Activated CD4-positive, alpha-beta T cell treated with anti-CD3 and anti-CD28 coated beads for 1 hour (primary cell): ENCODE data around the gene THAP7.
"Not testable (repeated sequence)": the region's sequence is repeated elsewhere in the genome, so short reads cannot be mapped to it uniquely, and the experiment has no call there.

Source experiments
- DNase-seq: peaks from one replicate; pipeline ENCODE4 v3.0.0-alpha.2; 2020

Gene THAP7

DNA sequence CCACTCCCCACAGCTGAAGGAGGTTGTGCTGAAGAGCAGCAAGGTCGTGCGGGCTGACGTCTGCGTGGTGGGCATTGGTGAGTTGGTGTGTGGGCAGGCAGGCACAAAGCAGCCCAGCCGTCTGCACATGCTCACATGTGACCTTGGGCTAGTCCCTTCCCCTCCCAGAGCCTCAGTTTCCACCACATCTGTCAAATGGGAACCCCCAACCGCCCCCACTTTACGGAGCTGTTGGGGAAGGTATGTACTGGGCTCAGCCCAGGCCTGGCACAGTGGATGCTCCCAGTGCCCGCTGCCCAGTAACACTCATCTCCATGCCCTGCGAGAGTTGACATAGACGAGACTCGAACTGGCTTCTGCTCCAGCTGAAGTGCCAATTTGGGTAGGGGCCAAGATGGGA, 24.9 kb downstream of the THAP7 start:
- no peak for DNase-seq

DNA sequence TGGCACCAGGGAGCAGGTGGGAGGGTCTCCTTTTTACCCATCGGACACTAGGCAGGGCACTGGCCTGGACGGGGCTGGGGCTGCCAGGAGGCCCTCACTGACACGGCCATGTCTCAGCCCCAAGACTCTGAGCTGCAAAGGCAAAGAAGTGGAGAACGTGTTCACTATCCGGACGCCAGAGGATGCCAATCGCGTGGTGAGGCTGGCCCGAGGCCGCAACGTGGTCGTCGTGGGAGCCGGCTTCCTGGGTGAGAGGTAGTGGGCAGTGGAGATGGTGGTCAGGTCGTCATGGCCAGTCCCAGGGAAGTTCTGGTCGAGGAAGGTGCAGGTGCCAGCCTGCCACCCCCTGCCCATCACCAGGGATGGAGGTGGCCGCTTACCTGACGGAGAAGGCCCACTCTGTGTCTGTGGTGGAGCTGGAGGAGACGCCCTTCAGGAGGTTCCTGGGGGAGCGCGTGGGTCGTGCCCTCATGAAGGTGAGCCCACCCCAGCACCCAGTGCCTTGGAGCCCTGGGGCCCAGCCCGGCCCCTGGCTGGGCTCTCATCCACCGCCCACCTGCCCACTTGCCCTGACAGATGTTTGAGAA, 25.5 kb downstream of the THAP7 start:
- DNase-seq: no peak

DNA sequence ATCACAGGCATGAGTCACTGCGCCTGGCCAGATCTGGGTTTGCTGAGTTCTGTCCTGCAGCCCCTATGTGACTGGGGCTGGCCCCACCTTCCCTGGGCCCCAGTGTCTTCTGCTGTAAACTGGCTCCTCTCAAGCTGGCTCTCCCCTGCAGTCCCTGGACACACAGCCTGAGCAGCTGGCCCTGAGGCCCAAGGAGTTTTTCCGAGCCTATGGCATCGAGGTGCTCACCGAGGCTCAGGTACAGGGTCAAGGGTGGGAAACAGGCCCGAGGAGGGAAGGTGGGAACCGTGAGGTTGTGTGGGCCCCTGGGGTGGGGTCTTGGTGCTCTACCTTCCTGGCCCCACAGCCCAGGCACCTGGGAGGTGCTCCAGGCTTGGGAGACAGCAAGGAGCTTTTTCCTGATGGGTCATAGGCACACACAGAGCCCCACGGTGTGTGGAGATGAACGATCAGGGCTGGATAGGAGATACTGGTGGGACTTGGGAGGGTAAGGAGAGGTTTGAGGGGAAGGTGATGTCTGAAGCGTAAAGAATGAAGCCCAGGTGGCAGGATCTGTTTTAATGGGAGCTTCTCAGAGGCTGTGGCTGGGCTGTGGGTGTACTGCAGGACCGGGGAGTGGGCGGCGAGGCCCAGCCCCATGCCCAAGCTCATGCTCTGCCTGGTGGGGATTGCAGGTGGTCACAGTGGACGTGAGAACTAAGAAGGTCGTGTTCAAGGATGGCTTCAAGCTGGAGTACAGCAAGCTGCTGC, 26.2 kb downstream of the THAP7 start:
- DNase-seq: no peak

DNA sequence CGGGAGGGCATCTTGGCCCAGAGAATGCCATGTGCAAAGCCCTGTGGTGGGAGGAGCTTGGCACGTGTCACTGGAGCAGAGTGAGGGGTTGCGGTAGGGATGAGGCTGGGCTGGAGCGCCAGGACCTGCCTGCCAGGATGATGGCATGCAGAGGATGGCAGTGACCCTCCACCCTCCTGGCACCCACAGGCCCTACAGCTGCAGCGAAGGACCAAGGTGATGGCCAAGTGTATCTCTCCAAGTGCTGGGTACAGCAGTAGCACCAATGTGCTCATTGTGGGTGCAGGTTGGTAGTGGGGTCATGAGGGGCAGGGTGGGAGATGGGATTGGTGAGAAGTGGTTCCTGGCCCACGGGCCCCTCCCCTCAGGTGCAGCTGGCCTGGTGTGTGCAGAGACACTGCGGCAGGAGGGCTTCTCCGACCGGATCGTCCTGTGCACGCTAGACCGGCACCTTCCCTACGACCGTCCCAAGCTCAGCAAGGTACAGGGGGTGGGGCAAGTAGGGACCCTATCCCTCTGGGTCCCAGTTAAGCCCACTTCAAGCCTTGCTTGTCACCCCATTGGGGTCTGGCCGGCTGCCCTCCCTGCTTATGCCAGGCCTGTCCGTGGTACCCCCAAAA, 27.5 kb downstream of the THAP7 start:
- DNase-seq: no peak

DNA sequence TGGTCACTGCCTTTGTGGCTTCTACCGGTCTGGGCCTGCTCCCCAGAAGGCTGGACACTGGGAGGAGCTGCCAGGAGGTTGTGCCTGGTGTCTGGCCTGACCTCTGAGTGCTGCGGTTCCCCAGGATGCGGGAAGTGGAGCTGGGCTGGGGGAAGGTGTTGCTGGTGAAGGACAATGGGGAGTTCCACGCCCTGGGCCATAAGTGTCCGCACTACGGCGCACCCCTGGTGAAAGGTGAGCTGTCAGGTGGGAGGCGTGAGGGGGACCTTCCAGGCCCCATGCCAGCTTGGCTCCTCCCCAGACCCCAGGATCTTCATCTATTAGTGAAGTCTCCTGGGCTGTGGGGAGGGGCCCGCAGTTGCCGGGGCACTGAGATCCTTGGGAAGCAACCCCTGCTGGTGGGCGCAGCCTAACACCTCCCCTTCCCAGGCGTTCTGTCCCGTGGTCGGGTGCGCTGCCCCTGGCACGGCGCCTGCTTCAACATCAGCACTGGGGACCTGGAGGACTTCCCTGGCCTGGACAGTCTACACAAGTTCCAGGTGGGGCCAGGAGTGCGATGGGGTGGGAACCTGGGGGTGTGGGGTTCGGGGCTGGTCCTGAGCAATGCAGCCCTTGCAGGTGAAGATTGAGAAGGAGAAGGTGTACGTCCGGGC, 28.2 kb downstream of the THAP7 start:
- no peak for DNase-seq

DNA sequence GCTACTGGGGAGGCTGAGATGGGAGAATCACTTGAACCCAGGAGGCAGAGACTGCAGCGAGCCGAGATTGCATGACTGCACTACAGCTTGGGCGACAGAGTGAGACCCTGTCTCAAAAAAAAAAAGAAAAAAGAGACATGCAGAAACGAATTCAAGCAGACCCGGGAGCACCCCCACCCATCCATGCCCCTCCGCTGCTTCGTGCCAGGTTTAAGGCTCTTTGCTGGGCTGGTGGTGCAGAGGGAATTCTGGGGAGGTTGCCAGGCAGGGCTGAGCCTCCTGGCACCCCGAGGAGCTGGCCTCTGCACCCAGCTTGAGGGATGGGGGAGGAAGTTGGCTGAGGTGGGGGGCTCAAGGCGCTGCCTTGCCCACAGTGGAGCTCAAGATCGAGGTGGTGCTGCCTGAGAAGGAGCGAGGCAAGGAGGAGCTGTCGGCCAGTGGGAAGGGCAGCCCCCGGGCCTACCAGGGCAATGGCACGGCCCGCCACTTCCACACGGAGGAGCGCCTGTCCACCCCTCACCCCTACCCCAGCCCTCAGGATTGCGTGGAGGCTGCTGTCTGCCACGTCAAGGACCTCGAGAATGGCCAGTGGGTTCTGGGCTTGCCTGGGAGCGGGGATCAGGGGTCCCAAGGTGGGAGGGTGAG, 28.9 kb downstream of the THAP7 start:
- DNase-seq: no peak

DNA sequence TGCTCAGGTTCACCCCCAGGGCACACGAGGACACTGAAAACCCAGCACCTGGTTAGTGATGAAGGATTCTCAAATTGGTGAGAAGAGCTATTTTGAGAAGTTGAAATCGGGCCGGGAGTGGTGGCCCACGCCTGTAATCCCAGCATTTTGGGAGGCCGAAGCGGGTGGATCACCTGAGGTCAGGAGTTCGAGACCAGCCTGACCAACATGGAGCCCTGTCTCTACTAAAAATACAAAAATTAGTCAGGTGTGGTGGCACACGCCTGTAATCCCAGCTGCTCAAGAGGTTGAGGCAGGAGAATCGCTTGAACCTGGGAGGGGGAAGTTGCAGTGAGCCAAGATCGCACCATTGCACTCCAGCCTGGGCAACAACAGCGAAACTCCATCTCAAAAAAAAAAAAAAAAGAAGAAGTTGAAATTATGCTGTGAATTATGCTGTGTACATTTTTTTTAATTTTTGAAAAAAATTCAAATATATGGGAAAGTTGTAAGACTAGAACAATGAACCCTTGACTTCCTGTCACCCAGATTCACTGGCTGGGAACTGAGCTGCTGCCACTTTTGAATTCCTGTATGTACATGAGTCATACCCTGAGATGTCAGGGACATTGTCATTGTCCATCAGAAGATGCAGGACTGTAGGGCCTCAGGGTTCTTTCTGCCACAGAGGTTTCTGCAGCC, 29.8 kb downstream of the THAP7 start:
- not testable (repeated sequence) for DNase-seq

DNA sequence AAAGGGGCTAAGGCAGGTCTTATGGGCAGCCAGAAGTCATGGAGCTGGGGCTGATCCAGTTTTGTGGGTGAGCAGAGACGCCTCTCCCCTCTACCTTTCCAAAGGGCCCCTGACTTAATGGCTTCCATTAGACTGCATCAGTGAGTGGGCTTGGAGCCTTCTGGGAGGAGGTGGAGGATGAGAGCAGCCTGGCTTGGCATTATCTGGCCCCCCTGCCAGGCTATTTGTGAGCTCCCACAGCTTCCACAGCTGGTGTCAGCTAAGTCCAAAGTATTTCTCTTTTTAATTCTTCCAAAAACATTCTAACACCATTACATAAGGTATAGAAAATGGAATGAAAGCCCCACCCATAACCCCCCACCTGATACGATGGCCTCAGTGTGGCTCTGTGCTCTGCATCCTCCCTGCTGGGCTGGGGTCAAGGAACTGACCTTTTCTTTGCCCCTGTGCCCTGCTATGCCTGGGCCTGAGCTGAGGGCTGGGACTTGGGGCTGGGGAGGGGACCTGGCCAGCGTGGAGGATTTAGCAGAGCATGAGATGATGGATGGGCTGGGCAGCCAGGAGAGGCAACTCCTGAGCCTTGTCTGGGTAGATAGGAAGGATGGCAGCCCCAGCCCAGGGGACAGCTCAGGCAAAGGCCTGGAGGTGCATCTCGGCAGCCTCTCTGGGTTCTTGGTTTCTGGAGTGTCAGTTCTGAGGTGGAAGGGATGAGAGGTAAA, 30.8 kb downstream of the THAP7 start:
- DNase-seq: no peak

DNA sequence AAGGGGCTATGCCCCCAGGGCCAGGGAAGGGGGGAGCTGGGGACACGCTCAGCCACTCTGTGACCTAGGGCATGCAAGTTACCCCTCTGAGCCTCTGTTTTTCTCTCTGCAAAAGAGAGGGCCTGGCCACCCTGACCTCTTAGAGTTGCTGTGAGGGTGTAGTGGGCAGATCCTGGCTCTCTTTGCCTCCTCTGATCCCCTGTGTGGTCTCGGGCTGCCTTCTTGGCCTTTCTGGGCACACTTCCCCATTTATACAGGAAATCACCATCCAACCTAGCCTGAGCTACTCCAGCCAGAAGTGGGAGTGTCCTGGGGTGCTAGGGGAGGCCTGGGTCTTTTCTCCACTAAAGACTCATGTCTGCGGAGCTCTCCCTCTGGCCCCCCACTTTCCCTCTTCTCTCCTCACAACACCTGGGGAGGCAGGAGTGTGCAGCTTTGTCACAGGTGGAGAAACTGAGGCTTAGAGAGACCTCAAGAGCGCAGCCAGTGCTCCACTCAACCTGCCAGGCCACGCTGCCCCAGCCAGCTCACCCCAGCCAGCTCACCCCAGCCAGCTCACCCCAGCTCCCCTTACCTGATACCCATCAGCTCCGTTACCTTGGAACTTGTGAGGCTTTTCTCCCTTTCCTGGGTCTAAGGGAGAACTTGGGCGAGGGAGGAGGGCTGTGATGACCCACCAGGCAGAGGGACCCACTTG, 33.5 kb downstream of the THAP7 start:
- no peak for DNase-seq

DNA sequence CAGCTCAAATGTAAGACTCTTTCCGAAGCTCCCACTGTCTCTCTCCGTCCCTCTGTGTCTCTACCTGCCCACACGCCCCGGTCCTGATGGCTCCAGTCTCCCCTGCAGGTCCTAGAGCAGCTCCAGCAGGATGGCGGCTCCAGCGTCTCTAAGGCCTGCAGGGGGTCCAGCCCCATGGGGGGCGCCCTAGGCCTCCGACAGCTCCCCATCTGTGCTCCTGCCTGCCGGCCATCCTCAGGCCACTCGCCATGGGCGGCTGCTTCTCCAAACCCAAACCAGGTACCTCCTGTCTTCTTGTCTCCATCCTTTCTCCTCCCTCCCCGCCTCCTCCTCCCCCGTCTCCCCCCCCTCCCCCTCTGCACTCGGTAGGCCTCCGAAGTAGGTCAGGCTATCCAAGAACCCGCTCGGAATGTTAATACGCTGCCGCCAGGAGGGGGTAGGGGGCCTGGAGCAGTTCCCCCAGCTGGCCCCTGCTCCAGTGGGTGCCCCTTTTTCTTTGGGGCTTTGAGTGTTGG, 34.2 kb downstream of the THAP7 start:
- no peak for DNase-seq

DNA sequence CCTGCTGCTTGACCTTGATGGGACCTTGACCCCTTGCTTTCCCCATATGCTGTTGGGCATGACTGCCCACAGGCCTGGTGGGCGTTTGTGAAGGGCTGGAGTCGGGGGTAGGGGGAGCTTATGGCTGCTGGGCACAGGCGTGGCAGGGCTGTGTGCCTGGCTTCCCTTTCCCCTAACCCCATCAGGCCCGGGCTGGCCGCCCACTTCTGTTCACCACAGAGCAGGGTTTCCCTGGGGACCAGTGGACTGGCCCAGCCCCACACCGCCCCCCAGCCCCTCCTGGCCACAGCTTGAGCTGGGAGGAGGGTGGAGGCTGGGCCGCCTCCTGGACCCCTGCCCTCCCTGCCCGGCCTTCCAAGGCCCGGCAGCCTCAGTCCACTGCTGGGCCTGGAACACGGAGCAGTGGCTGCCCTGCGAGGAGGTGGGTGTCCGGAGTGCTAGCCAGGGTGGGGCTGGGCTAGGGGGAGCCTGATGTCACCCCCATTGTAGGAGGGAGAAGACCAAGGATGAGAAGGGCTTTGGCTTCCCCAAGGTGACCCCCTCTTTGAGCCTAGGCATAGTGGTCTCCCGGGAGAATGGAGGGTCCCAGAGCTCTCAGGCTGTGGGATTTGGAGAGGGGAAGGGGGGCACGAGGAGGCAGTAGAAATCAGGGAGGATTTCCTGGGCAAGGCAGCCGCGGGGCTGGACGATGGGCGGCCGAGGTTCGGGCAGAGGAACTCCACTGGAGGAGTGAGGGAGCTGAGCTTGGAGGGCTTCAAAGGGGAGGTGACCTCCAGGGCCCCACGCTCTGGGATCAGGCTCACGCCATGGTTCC, 34.8 kb downstream of the THAP7 start, which contains the start of gene AIFM3:
TSS of gene AIFM3 (plus strand) at position 373 of the 814 bp plus-strand sequence. CDS start 690 bp downstream, outside the sequence.
- DNase-seq: no peak

DNA sequence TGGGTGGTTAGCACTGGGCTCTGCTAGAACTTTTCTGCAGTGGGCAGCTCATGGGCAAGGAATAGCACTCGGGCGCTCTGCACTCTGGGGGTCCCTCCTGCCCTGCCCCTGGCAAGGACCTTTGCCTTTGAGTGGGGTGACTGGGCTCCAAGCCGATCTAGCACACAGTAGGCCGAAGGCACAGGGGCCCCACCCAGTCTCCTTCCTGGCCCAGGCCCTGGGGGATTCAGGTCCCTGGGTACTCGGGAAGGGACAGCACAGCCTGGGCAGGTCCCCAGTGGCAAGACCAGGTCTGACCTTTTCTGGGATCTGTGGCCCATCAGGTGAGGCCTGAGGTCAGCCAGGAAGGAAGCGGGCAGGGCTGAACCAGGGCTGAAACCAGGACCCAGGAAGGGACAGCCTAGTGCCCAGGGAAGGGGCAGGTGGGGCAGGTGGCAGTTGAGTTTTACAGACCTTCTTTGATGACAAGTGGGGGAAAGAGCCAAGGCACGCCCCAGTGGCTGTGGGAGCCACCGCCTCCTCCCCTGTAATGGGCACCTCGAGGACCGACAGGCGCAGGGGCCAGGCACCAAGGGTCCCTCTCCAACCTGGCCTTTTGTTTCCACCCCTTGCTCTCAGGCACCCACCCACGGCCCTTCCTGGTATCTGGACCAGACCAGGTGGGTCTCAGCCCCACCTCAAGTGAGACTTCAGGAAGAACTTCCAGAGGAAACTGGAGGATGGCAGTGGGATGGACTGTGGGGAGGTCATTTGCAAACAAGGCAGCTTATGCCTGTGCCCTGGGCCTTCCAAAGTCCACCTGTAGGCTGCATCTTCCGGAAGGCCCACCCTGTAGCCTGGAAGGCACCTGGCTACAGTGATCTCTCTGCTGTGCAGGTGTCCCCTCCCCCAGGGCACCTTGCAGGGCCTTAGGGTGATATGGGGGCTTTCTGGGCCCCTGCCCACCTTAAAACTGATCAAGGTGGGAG, 35.7 kb downstream of the THAP7 start:
- DNase-seq: no peak

DNA sequence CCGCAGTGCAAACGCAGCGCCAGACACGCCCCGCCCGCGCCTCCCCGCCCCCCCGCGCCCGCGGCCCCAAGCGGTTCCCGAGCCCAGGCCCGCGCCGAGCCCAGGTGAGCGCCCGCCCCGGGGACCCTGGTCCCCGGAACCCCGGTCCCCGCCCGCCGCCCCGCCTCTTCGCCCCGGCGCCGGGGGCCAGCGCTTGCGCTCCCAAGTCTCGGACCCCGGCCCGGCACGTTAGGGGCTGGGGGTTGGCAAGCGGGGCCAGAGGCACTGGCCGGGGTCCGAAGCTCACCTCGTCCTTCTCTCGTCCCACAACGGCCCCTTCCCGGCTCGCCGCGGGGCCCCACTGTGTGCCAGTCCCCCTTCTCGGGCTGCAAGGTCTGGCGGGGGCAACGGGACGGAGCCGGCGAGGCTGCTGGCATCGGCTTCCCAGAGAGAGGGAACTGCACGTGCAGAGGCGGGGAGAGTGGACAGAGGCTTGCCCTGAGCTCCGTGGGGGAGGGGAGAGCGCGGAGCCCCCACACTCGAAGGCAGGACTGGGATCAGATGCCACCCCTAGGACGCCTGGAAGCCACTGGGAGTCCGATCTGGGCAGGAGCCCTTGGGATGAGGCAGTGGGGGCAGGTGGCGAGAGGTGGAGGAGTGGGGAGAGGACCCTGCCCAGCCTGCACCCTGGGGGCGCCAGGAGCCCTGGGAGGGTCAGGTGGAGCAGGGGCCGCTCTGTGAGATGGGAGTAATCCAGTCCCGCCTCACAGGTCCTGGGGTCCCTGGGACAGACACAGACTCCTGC, 36.6 kb downstream of the THAP7 start:
- no peak for DNase-seq

DNA sequence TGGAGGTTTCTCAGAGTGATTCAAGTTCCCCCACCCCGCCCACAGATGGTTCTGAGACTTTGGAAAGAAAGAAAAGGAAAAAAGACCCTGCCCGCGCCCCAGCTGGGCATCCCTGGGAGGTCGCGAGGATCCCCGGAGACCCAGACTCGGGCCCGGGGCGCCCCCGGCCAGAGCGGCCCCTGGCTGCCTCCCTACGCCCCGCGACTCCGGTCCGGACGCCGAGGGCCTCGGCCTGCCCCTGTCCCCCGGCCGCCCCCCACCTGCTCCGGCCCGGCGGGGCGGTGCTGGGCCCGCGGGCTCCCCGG, 37.2 kb downstream of the THAP7 start:
- DNase-seq: no peak

DNA sequence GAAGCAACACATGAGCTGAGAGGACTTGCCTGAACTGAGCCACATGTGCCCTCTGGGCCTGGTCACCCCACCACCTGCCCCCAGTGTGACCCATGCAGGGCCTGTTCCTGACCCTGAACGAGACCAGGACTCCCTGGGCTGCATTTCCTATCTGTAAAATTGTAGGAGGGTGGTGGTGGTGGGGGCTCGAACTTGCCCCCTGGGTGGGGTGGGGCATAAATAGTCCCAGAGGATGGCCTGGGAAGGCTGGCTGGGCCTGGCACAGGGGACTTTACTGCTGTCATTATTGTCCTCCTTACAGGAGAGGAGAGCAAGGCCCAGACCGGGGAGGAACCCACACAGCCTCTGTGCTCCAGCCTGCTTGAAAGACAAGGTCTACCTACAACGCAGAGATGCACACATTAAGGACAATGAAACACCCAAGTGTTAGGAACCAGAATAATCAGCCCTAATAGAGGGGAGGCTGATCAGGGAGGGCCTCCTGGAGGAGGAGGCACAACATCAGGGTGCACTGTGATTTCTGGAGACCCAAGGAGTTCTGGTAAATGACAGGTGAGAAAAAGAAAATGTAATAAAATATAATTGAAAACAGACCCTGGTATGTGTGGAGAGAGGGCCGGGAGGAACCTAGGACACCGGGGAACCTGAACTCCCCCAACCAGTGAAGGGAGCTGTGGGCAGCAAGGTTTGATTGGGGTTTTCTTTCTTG, 37.7 kb downstream of the THAP7 start:
- DNase-seq: no peak

DNA sequence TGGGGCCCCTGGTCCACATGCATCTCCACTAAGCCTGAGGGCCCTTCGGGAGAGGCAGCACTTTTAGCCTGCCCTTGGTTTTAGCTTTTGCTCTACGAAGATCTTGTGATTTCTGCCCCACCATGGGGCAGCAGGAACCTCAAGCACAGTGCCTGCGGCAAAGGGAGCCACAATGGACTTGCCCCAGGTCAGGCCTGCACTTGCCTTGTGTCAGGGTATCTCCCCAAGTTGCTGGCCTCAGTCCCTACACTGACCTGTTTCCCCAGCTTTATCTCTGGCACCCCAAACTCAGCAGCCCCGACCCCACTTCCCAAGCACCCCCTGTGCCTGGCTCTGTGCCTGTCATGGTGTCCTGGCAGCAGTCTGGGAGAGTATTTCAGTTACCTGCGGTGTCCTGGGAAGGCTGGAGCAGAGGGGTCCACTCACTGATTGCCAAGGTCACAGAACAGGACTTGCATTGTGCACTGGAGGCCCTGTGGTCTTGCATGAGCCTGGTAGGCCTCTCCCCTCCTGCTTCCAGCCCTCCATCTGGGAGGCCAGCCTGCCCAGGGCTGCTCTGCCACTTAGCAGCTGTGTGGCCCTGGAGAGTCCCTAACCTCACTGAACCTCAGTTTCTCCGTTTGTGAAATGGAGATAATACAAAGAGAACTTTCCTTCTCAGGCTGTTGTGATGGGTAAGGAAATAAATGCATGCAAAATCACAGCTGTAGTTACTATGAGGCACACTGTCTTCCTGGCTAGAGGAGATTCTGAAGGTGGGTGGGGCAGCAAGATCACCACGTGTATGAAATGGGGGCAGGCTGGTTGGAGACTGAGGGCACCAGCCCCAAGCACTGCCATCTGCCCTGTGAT, 38.5 kb downstream of the THAP7 start:
- DNase-seq: no peak
